CD4-positive, CD25-positive, alpha-beta regulatory T cell (primary cell): ENCODE results near the gene TCF4. TPM values are rescaled to one million over a fixed set of nuclear protein-coding genes. Genes with fewer than 3 reads are reported as not detected.

Experiments used
- ATAC-seq, 2 donors: fragments of 150-1000 bp; cut with Tn5 transposase; one replicate each; pipeline ENCODE4 v1.10.0; 2021; ENCODE audit warnings: low read depth in 2 of 2, moderate number of reproducible peaks in 2 of 2, moderate library complexity in 1 of 2
- DNase-seq, 3 donors: peaks; one replicate each; pipeline versions ENCODE4 v3.0.0 to v3.0.0-alpha.2; 2012 to 2022; ENCODE audit warnings: mixed read lengths in 1 of 3
- H3K27ac ChIP-seq: one replicate; pipeline ENCODE4 v1.7.0; 2013; ENCODE audit warnings: mild to moderate bottlenecking, low read length; ENCODE audit not compliant: insufficient read depth, poor library complexity, severe bottlenecking
- H3K27me3 ChIP-seq: one replicate; pipeline ENCODE4 v1.7.0; 2013; ENCODE audit warnings: low read length; ENCODE audit not compliant: control insufficient read depth, insufficient read depth
- H3K36me3 ChIP-seq: one replicate; pipeline ENCODE4 v1.7.0; 2013; ENCODE audit warnings: mild to moderate bottlenecking, low read length, moderate library complexity; ENCODE audit not compliant: control insufficient read depth, insufficient read depth
- H3K4me1 ChIP-seq: 2 replicates; pipeline ENCODE4 v1.7.0; 2013; ENCODE audit warnings: mild to moderate bottlenecking, low read length; ENCODE audit not compliant: insufficient read depth, control insufficient read depth, poor library complexity, severe bottlenecking
- H3K4me3 ChIP-seq: one replicate; pipeline ENCODE4 v1.7.0; 2013; ENCODE audit warnings: low read depth, mild to moderate bottlenecking, low read length, moderate library complexity
- H3K9me3 ChIP-seq, 2 experiments: 1 replicate in 1 of 2; 2 replicates in 1 of 2; pipeline ENCODE4 v1.7.0; 2013; ENCODE audit warnings: low read length in 2 of 2, mild to moderate bottlenecking in 1 of 2, moderate library complexity in 1 of 2; ENCODE audit not compliant: control insufficient read depth in 2 of 2
- H3K27ac Mint-ChIP-seq, 3 donors: one replicate each; pipeline ENCODE4 v1.8.0; 2020 to 2022; ENCODE audit warnings: mild to moderate bottlenecking in 3 of 3, mixed read lengths in 3 of 3, moderate library complexity in 2 of 3
- H3K27me3 Mint-ChIP-seq: one replicate; pipeline ENCODE4 v1.8.0; 2022; ENCODE audit warnings: mild to moderate bottlenecking, mixed read lengths
- H3K36me3 Mint-ChIP-seq: one replicate; pipeline ENCODE4 v1.8.0; 2020; ENCODE audit warnings: mixed read lengths
- H3K4me1 Mint-ChIP-seq, 4 donors: one replicate each; pipeline ENCODE4 v1.8.0; 2020 to 2022; ENCODE audit warnings: mixed read lengths in 4 of 4, mild to moderate bottlenecking in 1 of 4
- H3K4me3 Mint-ChIP-seq, 4 donors: one replicate each; pipeline ENCODE4 v1.8.0; 2020 to 2022; ENCODE audit warnings: mild to moderate bottlenecking in 4 of 4, mixed read lengths in 4 of 4, moderate library complexity in 3 of 4
- H3K9me3 Mint-ChIP-seq, 7 donors: one replicate each; pipeline ENCODE4 v1.8.0; 2020 to 2022; ENCODE audit warnings: mixed read lengths in 7 of 7, mild to moderate bottlenecking in 3 of 7, moderate library complexity in 2 of 7
- polyA plus RNA-seq, 4 donors: library from polyadenylated mRNA; unstranded; fragments of 300-500 nt; fragmentation: Illumina TruSeq; gene quantifications; one replicate each; pipeline ENCODE4 v1.2.3, GENCODE V29; 2021
- total RNA-seq: library from RNA; stranded (reverse); gene quantifications from one replicate; pipeline ENCODE4 v1.2.3, GENCODE V29; 2022

The TCF4 gene
- total and polyA plus RNA-seq, 5 donors from 2014 or later = 0.06 to 2.4 (median 0.92) TPM

GRCh38 chr18:55403421-55403949, 184.5 kb downstream of the TCF4 start:
- no peak for ATAC-seq
- Histone ChIP-seq H3K4me3 (no peak overlapping the region), H3K27me3 (no peaks in the 10 kb centered on the region), H3K27ac (no peak overlapping the region), H3K4me1 (no peaks in the 10 kb centered on the region), H3K36me3 (no peaks in the 10 kb centered on the region), H3K9me3 (no peaks in the 10 kb centered on the region)
- no peak overlapping the region for H3K4me3 Mint-ChIP-seq
- no peaks in the 10 kb centered on the region for H3K36me3 Mint-ChIP-seq
- no peak for DNase-seq
- peaks cover 0 to 5% (median 0%) of the 10 kb centered on the region in 4 donors for H3K4me1 Mint-ChIP-seq
- H3K27ac Mint-ChIP-seq = no peak overlapping the region
- peaks cover 0 to 3% (median 0%) of the 10 kb centered on the region in 7 donors for H3K9me3 Mint-ChIP-seq
- peaks cover 11% of the 10 kb centered on the region for H3K27me3 Mint-ChIP-seq

GRCh38 chr18:55402731-55403405, 185.1 kb downstream of the TCF4 start:
- Mint-ChIP-seq H3K9me3 (peaks cover 0 to 3% (median 0%) of the 10 kb centered on the region in 7 donors), H3K27me3 (peaks cover 11% of the 10 kb centered on the region), H3K4me1 (peaks cover 0 to 5% (median 0%) of the 10 kb centered on the region in 4 donors), H3K4me3 (no peak overlapping the region), H3K27ac (no peak overlapping the region), H3K36me3 (no peaks in the 10 kb centered on the region)
- H3K36me3 ChIP-seq = no peaks in the 10 kb centered on the region
- no peak overlapping the region for H3K4me3 ChIP-seq
- ATAC-seq (no peak), DNase-seq (no peak)
- no peaks in the 10 kb centered on the region for H3K4me1 ChIP-seq
- H3K27me3 ChIP-seq = no peaks in the 10 kb centered on the region
- H3K27ac ChIP-seq = no peak overlapping the region
- H3K9me3 ChIP-seq = no peaks in the 10 kb centered on the region

- H3K36me3 Mint-ChIP-seq = no peaks in the 10 kb centered on the region
- H3K9me3 ChIP-seq = no peaks in the 10 kb centered on the region
- ATAC-seq (no peak), DNase-seq (no peak)
- H3K27ac Mint-ChIP-seq = no peak overlapping the region
- H3K27ac ChIP-seq = no peak overlapping the region
- H3K4me3 ChIP-seq = no peak overlapping the region
- no peaks in the 10 kb centered on the region for H3K4me1 ChIP-seq
- peaks cover 0 to 5% (median 0%) of the 10 kb centered on the region in 4 donors for H3K4me1 Mint-ChIP-seq
- no peak overlapping the region for H3K4me3 Mint-ChIP-seq
- no peaks in the 10 kb centered on the region for H3K27me3 ChIP-seq
- H3K36me3 ChIP-seq = no peaks in the 10 kb centered on the region
- peaks cover 11% of the 10 kb centered on the region for H3K27me3 Mint-ChIP-seq
- H3K9me3 Mint-ChIP-seq = peaks cover 0 to 1% (median 0%) of the 10 kb centered on the region in 7 donors
Measured at GRCh38 chr18:55401638-55402191, 186.3 kb downstream of the TCF4 start.

- Mint-ChIP-seq H3K4me3 (no peak overlapping the region), H3K4me1 (peaks cover 0 to 5% (median 0%) of the 10 kb centered on the region in 4 donors), H3K27ac (no peak overlapping the region), H3K27me3 (peaks cover 11% of the 10 kb centered on the region), H3K9me3 (peaks cover 0 to 1% (median 0%) of the 10 kb centered on the region in 7 donors), H3K36me3 (no peaks in the 10 kb centered on the region)
- Histone ChIP-seq H3K4me1 (no peaks in the 10 kb centered on the region), H3K4me3 (no peak overlapping the region), H3K36me3 (no peaks in the 10 kb centered on the region), H3K27ac (no peak overlapping the region), H3K9me3 (no peaks in the 10 kb centered on the region), H3K27me3 (no peaks in the 10 kb centered on the region)
- DNase-seq = no peak
- ATAC-seq = no peak
Measured at GRCh38 chr18:55400590-55401541, 187.1 kb downstream of the TCF4 start.

- no peaks in the 10 kb centered on the region for H3K36me3 Mint-ChIP-seq
- no peak overlapping the region for H3K27ac ChIP-seq
- H3K4me3 ChIP-seq = no peak overlapping the region
- H3K27ac Mint-ChIP-seq = no peak overlapping the region
- H3K9me3 Mint-ChIP-seq = peaks cover 0 to 1% (median 0%) of the 10 kb centered on the region in 7 donors
- H3K27me3 Mint-ChIP-seq = peaks cover 7% of the 10 kb centered on the region
- no peak overlapping the region for H3K4me3 Mint-ChIP-seq
- no peaks in the 10 kb centered on the region for H3K27me3 ChIP-seq
- H3K9me3 ChIP-seq = no peaks in the 10 kb centered on the region
- DNase-seq = no peak
- no peaks in the 10 kb centered on the region for H3K4me1 ChIP-seq
- H3K36me3 ChIP-seq = no peaks in the 10 kb centered on the region
- H3K4me1 Mint-ChIP-seq = peaks cover 0 to 4% (median 0%) of the 10 kb centered on the region in 4 donors
- no peak for ATAC-seq
Measured at GRCh38 chr18:55400081-55400480, 187.9 kb downstream of the TCF4 start.

GRCh38 chr18:55398858-55399257, 189.1 kb downstream of the TCF4 start:
- Mint-ChIP-seq H3K27ac (no peak overlapping the region), H3K9me3 (peaks cover 0 to 1% (median 0%) of the 10 kb centered on the region in 7 donors), H3K36me3 (no peaks in the 10 kb centered on the region), H3K4me3 (no peak overlapping the region), H3K4me1 (no peaks in the 10 kb centered on the region), H3K27me3 (peaks cover 4% of the 10 kb centered on the region)
- no peaks in the 10 kb centered on the region for H3K27me3 ChIP-seq
- H3K27ac ChIP-seq = no peak overlapping the region
- no peak for DNase-seq
- no peak overlapping the region for H3K4me3 ChIP-seq
- H3K36me3 ChIP-seq = no peaks in the 10 kb centered on the region
- H3K9me3 ChIP-seq = no peaks in the 10 kb centered on the region
- H3K4me1 ChIP-seq = no peaks in the 10 kb centered on the region
- ATAC-seq = no peak

- Mint-ChIP-seq H3K27ac (no peak overlapping the region), H3K36me3 (no peaks in the 10 kb centered on the region), H3K27me3 (no peaks in the 10 kb centered on the region), H3K4me3 (no peak overlapping the region), H3K4me1 (peaks cover 0 to 1% (median 0%) of the 10 kb centered on the region in 4 donors), H3K9me3 (peaks cover 0 to 2% (median 0%) of the 10 kb centered on the region in 7 donors)
- H3K9me3 ChIP-seq = no peaks in the 10 kb centered on the region
- no peak overlapping the region for H3K27ac ChIP-seq
- no peak overlapping the region for H3K4me3 ChIP-seq
- ATAC-seq (no peak), DNase-seq (no peak)
- H3K36me3 ChIP-seq = no peaks in the 10 kb centered on the region
- H3K27me3 ChIP-seq = no peaks in the 10 kb centered on the region
- no peaks in the 10 kb centered on the region for H3K4me1 ChIP-seq
Measured at GRCh38 chr18:55396979-55397378, 191.0 kb downstream of the TCF4 start.
